HG03175 (cell line): Measurements from ENCODE around the gene CMTR1.
"Not testable (repeated sequence)": the region's sequence is repeated elsewhere in the genome, so short reads cannot be mapped to it uniquely, and the experiment has no call there.

Source experiments
- ATAC-seq: cut with Tn5 transposase; IDR thresholded peaks from one replicate; pipeline ENCODE4 v1.9.1; 2021; ENCODE audit warnings: mild to moderate bottlenecking, moderate library complexity; ENCODE audit not compliant: unreplicated experiment

CMTR1 gene, protein sequence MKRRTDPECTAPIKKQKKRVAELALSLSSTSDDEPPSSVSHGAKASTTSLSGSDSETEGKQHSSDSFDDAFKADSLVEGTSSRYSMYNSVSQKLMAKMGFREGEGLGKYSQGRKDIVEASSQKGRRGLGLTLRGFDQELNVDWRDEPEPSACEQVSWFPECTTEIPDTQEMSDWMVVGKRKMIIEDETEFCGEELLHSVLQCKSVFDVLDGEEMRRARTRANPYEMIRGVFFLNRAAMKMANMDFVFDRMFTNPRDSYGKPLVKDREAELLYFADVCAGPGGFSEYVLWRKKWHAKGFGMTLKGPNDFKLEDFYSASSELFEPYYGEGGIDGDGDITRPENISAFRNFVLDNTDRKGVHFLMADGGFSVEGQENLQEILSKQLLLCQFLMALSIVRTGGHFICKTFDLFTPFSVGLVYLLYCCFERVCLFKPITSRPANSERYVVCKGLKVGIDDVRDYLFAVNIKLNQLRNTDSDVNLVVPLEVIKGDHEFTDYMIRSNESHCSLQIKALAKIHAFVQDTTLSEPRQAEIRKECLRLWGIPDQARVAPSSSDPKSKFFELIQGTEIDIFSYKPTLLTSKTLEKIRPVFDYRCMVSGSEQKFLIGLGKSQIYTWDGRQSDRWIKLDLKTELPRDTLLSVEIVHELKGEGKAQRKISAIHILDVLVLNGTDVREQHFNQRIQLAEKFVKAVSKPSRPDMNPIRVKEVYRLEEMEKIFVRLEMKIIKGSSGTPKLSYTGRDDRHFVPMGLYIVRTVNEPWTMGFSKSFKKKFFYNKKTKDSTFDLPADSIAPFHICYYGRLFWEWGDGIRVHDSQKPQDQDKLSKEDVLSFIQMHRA

GRCh38 chr6:37432916-37433656 lies at the start of gene CMTR1:
Gene CMTR1, plus strand, starts transcription at chr6:37433221. Its CDS starts 2,409 bp downstream, at chr6:37435630.
- ATAC-seq: peak; percentile 88

DNA sequence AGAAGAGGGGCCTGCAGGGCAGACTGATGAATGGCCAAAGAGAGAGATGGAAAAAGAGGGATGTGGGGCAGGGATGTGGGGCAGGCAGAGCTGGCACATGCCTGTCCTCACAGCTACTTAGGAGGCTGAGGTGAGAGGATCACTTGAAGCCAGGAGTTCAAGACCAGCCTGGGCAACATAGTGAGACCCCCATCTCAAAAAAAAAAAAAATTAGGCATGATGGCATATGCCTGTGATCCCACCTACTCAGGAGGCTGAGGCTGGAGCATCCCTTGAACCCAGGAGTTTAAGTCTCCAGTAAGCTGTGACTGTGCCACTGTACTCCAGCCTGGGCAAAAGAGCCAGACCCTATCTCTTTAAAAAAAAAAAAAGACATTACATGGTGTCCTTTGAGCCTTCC lies 44.4 kb upstream of the CMTR1 start:
- no peak for ATAC-seq

DNA sequence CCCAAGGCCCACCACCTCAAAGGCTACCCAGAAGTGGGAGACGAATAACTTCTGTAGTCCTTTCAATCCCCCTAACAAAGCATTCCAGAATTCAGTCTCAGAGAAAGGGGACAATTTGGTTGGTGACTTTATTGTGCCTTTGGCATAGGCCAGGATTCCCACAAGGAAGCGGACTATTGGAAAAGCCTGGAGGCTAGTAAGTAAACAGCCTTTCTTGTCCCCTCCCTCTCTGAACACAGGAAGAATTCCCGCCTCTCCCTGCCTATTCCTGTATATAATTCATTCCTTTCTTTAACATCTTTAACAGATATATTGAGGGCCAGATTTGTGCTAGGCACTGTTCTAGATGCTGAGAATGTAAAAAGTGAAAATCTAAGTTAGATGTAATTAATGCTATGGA lies 43.2 kb upstream of the CMTR1 start:
- no peak for ATAC-seq

DNA sequence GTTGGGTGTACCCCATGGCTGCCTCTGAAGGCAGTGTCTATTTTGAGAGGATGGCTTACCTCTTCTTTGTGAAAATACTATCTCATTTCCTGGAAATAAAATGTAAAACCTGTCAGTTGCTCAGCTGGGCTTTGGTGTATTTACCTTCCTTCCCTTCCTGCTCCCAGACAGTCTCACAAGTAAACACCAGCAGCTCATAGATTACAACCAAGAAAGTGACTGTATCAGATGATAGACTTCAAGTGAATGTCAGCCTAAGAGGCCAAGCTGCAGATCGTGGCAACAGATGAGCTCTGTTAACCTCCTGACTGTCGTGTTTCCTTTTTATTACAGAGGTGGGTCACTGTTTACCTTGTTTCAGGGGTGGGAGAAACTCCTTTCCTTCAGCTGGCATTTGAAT lies 41.9 kb upstream of the CMTR1 start:
- ATAC-seq: no peak

DNA sequence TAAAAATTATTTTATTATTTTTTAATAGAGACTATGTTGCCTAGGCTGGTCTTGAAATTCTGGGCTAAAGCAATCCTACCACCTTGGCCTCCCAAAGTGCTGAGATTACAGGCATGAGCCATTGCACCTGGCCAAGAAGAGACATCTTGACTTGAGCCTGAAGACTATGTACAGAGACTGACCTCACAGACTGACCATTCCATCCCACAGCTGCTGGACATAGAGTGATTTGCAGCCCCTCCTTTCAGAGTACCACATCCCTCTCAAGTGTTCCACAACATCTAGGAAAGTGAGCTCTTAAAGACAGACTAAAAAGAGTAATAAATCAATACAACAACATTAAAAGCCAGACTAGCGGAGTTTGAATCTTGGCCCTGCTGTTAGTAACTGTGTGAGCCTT lies 40.2 kb upstream of the CMTR1 start:
- ATAC-seq: no peak

DNA sequence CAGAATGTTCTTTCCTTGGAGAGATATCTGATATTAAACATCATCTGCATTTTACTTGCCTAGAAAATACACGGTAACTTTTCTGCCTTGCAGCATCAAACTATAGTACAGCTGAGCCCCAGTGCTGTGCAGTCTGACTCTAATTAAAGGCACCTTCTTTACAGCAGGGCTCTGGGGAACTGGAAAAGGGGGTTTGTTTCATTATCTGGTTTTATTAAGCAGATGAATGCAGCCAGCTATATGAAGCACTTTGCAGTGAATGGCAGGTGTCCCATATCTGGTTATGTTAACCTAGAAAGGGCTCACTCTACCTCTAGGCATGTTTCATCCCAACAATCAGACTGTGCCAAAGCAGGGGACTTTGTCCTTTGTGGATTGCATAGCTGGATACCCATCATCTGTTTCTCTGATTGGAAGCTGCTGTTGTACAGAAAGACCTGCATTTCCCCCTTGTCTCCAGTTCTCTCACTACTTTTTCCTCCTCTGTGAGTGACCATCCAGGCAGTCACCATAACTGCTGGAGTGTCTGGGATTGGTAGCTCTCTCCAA lies 39.6 kb upstream of the CMTR1 start:
- no peak for ATAC-seq

- no peak for ATAC-seq
Observed at GRCh38 chr6:37396571-37397180, 36.3 kb upstream of the CMTR1 start.

DNA sequence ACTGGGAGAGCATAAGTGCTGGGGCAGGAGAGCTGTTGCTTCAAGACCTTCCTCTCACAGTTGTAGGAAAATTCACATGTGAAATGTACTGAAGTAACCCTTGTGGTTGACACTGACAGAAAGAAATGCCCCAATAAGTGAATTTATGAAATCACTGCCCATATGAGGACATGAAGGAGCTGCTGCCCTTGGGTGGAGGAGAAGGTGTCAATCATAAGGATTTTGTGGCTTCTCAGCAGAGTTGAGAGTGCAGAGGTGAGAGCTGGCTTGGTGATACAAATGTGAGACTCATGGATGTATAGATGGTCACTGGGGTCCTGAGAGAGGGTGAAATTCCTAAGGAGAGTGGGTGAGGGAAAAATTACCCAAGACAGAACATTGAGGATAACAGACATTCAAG lies 33.9 kb upstream of the CMTR1 start:
- ATAC-seq: no peak

- ATAC-seq: no peak
Observed at GRCh38 chr6:37399795-37400490, 33.1 kb upstream of the CMTR1 start.

DNA sequence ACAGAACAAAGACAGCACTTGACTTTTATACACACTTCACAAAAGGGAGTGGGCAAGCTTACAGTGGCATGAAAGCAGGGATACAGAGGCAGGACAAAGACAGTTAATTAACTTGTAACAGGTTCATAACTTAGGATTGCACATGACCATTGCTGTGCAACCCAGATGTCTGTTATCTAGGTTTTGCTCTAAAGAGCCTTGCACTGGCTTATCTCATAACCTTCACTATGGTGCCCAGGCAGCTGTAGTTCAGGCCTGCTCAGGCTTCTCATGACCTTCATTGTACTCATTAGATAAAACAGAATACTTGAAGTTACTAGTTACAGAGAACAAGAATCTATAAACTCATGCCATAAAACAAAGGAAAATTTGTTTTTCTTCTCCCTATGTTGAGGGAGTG lies 31.4 kb upstream of the CMTR1 start:
- not testable (repeated sequence) for ATAC-seq

- ATAC-seq: no peak
Observed at GRCh38 chr6:37406726-37407341, 26.2 kb upstream of the CMTR1 start.

DNA sequence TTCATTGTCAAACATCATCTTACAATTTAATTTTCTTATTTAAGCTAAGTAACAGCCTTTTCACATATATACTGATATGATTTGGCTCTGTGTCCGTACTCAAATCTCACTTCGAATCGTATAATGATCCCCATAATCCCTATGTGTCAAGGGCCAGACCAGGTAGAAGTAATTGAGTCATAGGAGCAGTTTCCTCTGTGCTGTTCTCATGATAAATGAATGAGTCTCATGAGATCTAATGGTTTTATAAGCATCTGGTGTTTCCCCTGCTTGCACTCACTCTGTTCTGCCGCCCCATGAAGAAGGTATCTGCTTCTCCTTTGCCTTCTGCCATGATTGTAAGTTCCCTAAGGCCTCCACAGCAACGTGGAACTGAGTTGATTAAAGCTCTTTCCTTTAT lies 25.1 kb upstream of the CMTR1 start:
- ATAC-seq: no peak

GRCh38 chr6:37409501-37409900 lies 23.5 kb upstream of the CMTR1 start:
- ATAC-seq: no peak

- ATAC-seq: no peak
Observed at GRCh38 chr6:37417393-37417792, 15.6 kb upstream of the CMTR1 start.

- no peak for ATAC-seq
Observed at GRCh38 chr6:37418722-37419121, 14.3 kb upstream of the CMTR1 start.

DNA sequence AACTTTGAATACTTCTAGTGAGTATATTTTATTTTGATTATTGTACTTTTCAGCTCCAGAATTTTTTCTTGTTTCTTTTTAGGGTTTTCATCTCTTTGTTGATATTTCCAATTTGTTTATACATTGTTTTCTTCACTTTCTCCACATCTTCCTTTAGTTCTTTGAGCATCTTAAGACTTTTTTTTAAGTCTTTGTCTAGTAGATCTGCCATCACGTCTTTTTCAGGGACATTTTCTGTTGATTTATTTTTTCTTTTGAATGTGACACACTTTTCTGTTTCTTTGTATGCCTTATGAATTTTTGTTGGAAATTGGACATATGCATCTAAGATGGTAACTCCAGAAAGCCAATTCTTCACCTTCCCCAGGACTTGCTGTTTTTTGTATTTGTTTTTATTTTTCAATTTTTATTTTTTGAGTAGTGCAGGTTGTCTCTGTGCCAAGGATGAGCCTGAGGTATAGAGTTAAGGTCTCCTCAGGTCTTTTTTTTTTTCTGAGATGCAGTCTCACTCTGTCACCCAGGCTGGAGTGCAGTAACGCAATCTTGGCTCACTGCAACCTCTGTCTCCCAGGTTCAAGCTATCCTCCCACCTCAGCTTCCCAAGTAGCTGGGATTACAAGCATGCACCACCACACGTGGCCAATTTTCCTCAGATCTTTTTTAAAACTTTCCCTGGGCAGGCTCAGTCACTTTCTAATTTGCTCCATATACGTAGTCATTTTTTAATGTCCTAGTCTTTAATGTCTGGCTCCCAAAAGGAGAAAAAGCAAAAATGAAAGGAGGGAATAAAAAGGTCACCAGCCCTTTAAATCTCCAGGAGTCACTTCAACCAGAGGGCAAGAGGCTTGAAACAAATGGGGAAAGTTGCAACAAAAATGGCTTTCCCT lies 6.7 kb upstream of the CMTR1 start:
- ATAC-seq: no peak

GRCh38 chr6:37426945-37427510 lies 6.0 kb upstream of the CMTR1 start:
- no peak for ATAC-seq

- ATAC-seq: no peak
Observed at GRCh38 chr6:37429352-37429750, 3.7 kb upstream of the CMTR1 start.

- no peak for ATAC-seq
Observed at GRCh38 chr6:37432590-37432915, 468 bp upstream of the CMTR1 start.
